ENCODE results near the gene ANO4. TPM values are rescaled to one million over a fixed set of nuclear protein-coding genes. Genes with fewer than 3 reads are reported as not detected.

The ANO4 gene
- total and polyA plus RNA-seq, 2 of the 8 experiments (the other 6 are each of a cell fraction or from before 2014, with no cell fraction given) = 1.1 to 3.4 TPM

DNA sequence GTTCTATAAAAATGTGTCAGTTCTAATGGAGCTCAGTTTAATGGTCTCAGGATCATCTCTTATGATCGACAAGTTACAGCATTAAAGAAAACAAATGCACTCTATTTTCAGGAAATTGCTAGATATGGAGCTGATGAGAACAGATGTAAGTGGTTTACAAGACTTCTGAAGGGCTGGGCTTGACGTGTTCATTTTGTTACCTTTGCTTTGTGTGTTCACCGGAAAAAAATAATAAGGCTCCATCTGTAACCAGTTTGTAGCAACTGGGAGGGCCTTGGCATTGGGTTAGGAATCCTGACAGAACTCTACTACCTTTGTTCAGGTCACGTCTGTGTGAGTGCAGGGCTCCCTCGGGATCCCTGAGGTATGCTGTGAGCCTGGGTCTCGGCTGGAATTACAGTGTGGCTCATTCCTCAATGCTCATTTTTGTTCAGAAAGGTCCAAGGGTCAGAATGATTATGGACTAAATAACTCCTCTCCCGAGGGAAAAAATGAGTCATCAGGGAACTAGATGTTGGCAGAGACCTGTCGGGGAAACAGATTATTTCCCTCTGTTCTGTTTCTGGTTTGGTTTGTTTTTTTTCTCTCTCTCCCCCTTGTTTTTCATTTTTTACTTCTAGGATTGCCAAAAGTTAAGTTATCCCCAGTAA is 257.4 kb downstream of the ANO4 start (continued):
- TF ChIP-seq, protein P1, sequence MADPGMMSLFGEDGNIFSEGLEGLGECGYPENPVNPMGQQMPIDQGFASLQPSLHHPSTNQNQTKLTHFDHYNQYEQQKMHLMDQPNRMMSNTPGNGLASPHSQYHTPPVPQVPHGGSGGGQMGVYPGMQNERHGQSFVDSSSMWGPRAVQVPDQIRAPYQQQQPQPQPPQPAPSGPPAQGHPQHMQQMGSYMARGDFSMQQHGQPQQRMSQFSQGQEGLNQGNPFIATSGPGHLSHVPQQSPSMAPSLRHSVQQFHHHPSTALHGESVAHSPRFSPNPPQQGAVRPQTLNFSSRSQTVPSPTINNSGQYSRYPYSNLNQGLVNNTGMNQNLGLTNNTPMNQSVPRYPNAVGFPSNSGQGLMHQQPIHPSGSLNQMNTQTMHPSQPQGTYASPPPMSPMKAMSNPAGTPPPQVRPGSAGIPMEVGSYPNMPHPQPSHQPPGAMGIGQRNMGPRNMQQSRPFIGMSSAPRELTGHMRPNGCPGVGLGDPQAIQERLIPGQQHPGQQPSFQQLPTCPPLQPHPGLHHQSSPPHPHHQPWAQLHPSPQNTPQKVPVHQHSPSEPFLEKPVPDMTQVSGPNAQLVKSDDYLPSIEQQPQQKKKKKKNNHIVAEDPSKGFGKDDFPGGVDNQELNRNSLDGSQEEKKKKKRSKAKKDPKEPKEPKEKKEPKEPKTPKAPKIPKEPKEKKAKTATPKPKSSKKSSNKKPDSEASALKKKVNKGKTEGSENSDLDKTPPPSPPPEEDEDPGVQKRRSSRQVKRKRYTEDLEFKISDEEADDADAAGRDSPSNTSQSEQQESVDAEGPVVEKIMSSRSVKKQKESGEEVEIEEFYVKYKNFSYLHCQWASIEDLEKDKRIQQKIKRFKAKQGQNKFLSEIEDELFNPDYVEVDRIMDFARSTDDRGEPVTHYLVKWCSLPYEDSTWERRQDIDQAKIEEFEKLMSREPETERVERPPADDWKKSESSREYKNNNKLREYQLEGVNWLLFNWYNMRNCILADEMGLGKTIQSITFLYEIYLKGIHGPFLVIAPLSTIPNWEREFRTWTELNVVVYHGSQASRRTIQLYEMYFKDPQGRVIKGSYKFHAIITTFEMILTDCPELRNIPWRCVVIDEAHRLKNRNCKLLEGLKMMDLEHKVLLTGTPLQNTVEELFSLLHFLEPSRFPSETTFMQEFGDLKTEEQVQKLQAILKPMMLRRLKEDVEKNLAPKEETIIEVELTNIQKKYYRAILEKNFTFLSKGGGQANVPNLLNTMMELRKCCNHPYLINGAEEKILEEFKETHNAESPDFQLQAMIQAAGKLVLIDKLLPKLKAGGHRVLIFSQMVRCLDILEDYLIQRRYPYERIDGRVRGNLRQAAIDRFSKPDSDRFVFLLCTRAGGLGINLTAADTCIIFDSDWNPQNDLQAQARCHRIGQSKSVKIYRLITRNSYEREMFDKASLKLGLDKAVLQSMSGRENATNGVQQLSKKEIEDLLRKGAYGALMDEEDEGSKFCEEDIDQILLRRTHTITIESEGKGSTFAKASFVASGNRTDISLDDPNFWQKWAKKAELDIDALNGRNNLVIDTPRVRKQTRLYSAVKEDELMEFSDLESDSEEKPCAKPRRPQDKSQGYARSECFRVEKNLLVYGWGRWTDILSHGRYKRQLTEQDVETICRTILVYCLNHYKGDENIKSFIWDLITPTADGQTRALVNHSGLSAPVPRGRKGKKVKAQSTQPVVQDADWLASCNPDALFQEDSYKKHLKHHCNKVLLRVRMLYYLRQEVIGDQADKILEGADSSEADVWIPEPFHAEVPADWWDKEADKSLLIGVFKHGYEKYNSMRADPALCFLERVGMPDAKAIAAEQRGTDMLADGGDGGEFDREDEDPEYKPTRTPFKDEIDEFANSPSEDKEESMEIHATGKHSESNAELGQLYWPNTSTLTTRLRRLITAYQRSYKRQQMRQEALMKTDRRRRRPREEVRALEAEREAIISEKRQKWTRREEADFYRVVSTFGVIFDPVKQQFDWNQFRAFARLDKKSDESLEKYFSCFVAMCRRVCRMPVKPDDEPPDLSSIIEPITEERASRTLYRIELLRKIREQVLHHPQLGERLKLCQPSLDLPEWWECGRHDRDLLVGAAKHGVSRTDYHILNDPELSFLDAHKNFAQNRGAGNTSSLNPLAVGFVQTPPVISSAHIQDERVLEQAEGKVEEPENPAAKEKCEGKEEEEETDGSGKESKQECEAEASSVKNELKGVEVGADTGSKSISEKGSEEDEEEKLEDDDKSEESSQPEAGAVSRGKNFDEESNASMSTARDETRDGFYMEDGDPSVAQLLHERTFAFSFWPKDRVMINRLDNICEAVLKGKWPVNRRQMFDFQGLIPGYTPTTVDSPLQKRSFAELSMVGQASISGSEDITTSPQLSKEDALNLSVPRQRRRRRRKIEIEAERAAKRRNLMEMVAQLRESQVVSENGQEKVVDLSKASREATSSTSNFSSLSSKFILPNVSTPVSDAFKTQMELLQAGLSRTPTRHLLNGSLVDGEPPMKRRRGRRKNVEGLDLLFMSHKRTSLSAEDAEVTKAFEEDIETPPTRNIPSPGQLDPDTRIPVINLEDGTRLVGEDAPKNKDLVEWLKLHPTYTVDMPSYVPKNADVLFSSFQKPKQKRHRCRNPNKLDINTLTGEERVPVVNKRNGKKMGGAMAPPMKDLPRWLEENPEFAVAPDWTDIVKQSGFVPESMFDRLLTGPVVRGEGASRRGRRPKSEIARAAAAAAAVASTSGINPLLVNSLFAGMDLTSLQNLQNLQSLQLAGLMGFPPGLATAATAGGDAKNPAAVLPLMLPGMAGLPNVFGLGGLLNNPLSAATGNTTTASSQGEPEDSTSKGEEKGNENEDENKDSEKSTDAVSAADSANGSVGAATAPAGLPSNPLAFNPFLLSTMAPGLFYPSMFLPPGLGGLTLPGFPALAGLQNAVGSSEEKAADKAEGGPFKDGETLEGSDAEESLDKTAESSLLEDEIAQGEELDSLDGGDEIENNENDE (IDR thresholded peaks at IDR 0.05; ENCODE audit: insufficient replicate concordance, low read length) = no peak
- TF ChIP-seq SUZ12 (IDR thresholded peaks at IDR 0.05; ENCODE audit: low read length) (no peak), GTF2F1 (IDR thresholded peaks at IDR 0.05; ENCODE audit: borderline replicate concordance, low read depth, low read length) (no peak), BACH1 (IDR thresholded peaks at IDR 0.05; ENCODE audit: low read length) (no peak), KDM4A (IDR thresholded peaks at IDR 0.05; ENCODE audit: low read depth, low read length, severe bottlenecking) (no peak)
